ENCODE data around the gene PCP4. TPM values are rescaled to one million over a fixed set of nuclear protein-coding genes. Genes with fewer than 3 reads are reported as not detected.

Gene PCP4
- total RNA-seq, 1 experiment from 2014 or later: 0.77 TPM

DNA sequence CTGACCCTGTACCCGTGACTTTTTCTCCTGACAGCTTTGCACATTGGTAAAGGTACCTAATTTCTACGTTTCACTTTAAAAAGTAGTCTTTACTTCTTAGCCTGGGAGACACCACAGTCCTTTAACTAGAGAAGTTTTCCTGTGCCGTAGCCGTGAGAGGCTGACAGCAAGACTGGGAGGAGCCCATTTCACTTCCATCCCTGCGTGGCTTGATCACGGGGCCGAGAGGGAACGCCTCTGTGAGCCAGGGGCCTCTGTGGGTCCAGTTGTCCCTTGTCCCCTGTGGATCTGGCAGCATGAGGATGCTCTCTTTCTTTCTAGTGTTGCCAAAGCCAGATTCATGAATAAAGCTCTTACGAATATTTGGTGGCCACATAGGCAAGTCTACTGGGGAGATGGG is 21.6 kb downstream of the PCP4 start:
- H3K4me1 ChIP-seq (ENCODE audit: insufficient read depth, low read length): no peaks in the 10 kb centered on the region
- H3K56ac ChIP-seq (ENCODE audit: insufficient read length, low read depth, low read length): no peak overlapping the region
- H3K4me3 Mint-ChIP-seq: no peak overlapping the region
- no peak overlapping the region for H2BK15ac ChIP-seq (ENCODE audit: low read depth, low read length)
- H3K23ac ChIP-seq (ENCODE audit: insufficient read length, low read depth, low read length): no peak overlapping the region
- H2BK5ac ChIP-seq (ENCODE audit: insufficient read length, low read length): no peak overlapping the region
- WGBS (ENCODE audit: extremely low coverage, insufficient read length, low lambda C conversion rate): no CpG with 5 or more reads among the region's 9 CpGs
- no peaks in the 10 kb centered on the region for H3K9me3 Mint-ChIP-seq
- no peaks in the 10 kb centered on the region for H3K79me2 ChIP-seq (ENCODE audit: insufficient read depth, low read length)
- no peak overlapping the region for H3T11ph ChIP-seq (ENCODE audit: low read length)
- H3K27me3 Mint-ChIP-seq (ENCODE audit: low read depth): peaks cover 2% of the 10 kb centered on the region; the same call in 1 of the 2 replicates
- H3K4me2 ChIP-seq (ENCODE audit: insufficient read depth, insufficient read length, low read length): no peak overlapping the region
- no peaks in the 10 kb centered on the region for H3K27me3 ChIP-seq (ENCODE audit: insufficient read depth, low read length)
- no peak overlapping the region for H3K9ac ChIP-seq (ENCODE audit: extremely low read depth, insufficient read length, low read length)
- H3K14ac ChIP-seq (ENCODE audit: insufficient read depth, low read length): no peak overlapping the region
- TF ChIP-seq, protein P1, sequence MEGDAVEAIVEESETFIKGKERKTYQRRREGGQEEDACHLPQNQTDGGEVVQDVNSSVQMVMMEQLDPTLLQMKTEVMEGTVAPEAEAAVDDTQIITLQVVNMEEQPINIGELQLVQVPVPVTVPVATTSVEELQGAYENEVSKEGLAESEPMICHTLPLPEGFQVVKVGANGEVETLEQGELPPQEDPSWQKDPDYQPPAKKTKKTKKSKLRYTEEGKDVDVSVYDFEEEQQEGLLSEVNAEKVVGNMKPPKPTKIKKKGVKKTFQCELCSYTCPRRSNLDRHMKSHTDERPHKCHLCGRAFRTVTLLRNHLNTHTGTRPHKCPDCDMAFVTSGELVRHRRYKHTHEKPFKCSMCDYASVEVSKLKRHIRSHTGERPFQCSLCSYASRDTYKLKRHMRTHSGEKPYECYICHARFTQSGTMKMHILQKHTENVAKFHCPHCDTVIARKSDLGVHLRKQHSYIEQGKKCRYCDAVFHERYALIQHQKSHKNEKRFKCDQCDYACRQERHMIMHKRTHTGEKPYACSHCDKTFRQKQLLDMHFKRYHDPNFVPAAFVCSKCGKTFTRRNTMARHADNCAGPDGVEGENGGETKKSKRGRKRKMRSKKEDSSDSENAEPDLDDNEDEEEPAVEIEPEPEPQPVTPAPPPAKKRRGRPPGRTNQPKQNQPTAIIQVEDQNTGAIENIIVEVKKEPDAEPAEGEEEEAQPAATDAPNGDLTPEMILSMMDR (conservative IDR thresholded peaks at IDR 0.05): no peak
- no peaks in the 10 kb centered on the region for H3K9me3 ChIP-seq (ENCODE audit: control insufficient read depth, low read depth, low read length)
- H3K4ac ChIP-seq (ENCODE audit: low read depth, low read length): no peak overlapping the region
- H4K20me1 ChIP-seq (ENCODE audit: control insufficient read depth, insufficient read depth, insufficient read length): no peaks in the 10 kb centered on the region
- H2BK12ac ChIP-seq (ENCODE audit: insufficient read length, low read depth, low read length): no peak overlapping the region
- no peak overlapping the region for H4K5ac ChIP-seq (ENCODE audit: insufficient read length, low read depth, low read length)
- no peak overlapping the region for H2AFZ ChIP-seq (ENCODE audit: low read length)
- H4K8ac ChIP-seq (replicated peaks; ENCODE audit: insufficient read length, low read depth, low read length): no peak overlapping the region
- no peak overlapping the region for H3K18ac ChIP-seq (ENCODE audit: insufficient read length, low read depth, low read length)
- no peaks in the 10 kb centered on the region for H3K79me1 ChIP-seq (ENCODE audit: insufficient read depth, low read depth, low read length, poor library complexity, severe bottlenecking)
- no peaks in the 10 kb centered on the region for H3K4me1 Mint-ChIP-seq
- no peak overlapping the region for H3K27ac ChIP-seq (ENCODE audit: insufficient read length, low read depth, low read length)
- no peak overlapping the region for H2BK20ac ChIP-seq (ENCODE audit: low read depth, low read length, poor library complexity, severe bottlenecking)
- no peak overlapping the region for H2AK5ac ChIP-seq (ENCODE audit: insufficient read length, low read length)
- no peak overlapping the region for H4K91ac ChIP-seq (ENCODE audit: insufficient read length, low read depth, low read length)
- H3K27ac Mint-ChIP-seq: no peak overlapping the region
- no peak overlapping the region for H2BK120ac ChIP-seq (ENCODE audit: low read depth, low read length, poor library complexity, severe bottlenecking)
- no peak for DNase-seq
- no peaks in the 10 kb centered on the region for H3K23me2 ChIP-seq (ENCODE audit: insufficient read length, low read depth, low read length, poor library complexity, severe bottlenecking)
- H3K36me3 Mint-ChIP-seq (ENCODE audit: insufficient read depth in 1 of 3, low read depth in 3 of 3): no peaks in the 10 kb centered on the region; a peak in 1 of 7 replicates

Measured in H9 (cell line).